ENCODE data around the gene NLRP3.
"Not testable (repeated sequence)": the region's sequence is repeated elsewhere in the genome, so short reads cannot be mapped to it uniquely, and the experiment has no call there.

NLRP3 gene

GRCh38 chr1:247390996-247391395 is 25.0 kb upstream of the NLRP3 start:
- no peak for DNase-seq (ENCODE audit: low read depth, low spot score)

- DNase-seq (ENCODE audit: low read depth, low spot score): no peak
These were observed 23.9 kb upstream of the NLRP3 start for GRCh38 chr1:247392088-247392487.

GRCh38 chr1:247395075-247395474 is 20.9 kb upstream of the NLRP3 start:
- not testable (repeated sequence) for DNase-seq (ENCODE audit: low read depth, low spot score)

GRCh38 chr1:247400685-247401084 is 15.3 kb upstream of the NLRP3 start:
- DNase-seq (ENCODE audit: low read depth, low spot score): no peak

GRCh38 chr1:247401310-247402119 is 14.5 kb upstream of the NLRP3 start:
- no peak for DNase-seq (ENCODE audit: low read depth, low spot score)

- DNase-seq (ENCODE audit: low read depth, low spot score): no peak
These were observed 13.8 kb upstream of the NLRP3 start for GRCh38 chr1:247402120-247402675.

GRCh38 chr1:247406014-247406656 is 9.8 kb upstream of the NLRP3 start:
- no peak for DNase-seq (ENCODE audit: low read depth, low spot score)

- DNase-seq (ENCODE audit: low read depth, low spot score): no peak
These were observed 8.8 kb upstream of the NLRP3 start for GRCh38 chr1:247407180-247407616.

GRCh38 chr1:247408100-247408499 is 7.9 kb upstream of the NLRP3 start:
- no peak for DNase-seq (ENCODE audit: low read depth, low spot score)

- no peak for DNase-seq (ENCODE audit: low read depth, low spot score)
These were observed 6.0 kb upstream of the NLRP3 start for GRCh38 chr1:247409869-247410544.

- DNase-seq (ENCODE audit: low read depth, low spot score): no peak
These were observed 4.2 kb upstream of the NLRP3 start for GRCh38 chr1:247411621-247412327.

- no peak for DNase-seq (ENCODE audit: low read depth, low spot score)
These were observed 1.9 kb downstream of the NLRP3 start for GRCh38 chr1:247417831-247418230.

- no peak for DNase-seq (ENCODE audit: low read depth, low spot score)
These were observed 3.4 kb downstream of the NLRP3 start for GRCh38 chr1:247419336-247419735.

- DNase-seq (ENCODE audit: low read depth, low spot score): no peak
These were observed 5.1 kb downstream of the NLRP3 start for GRCh38 chr1:247421074-247421473.

GRCh38 chr1:247429496-247429895 is 13.5 kb downstream of the NLRP3 start:
- no peak for DNase-seq (ENCODE audit: low read depth, low spot score)

- no peak for DNase-seq (ENCODE audit: low read depth, low spot score)
These were observed 14.5 kb downstream of the NLRP3 start for GRCh38 chr1:247430434-247430833.

GRCh38 chr1:247431643-247432042 is 15.7 kb downstream of the NLRP3 start:
- DNase-seq (ENCODE audit: low read depth, low spot score): no peak

GRCh38 chr1:247434005-247434404 is 18.0 kb downstream of the NLRP3 start:
- DNase-seq (ENCODE audit: low read depth, low spot score): no peak

GRCh38 chr1:247435030-247435758 is 19.2 kb downstream of the NLRP3 start:
- DNase-seq (ENCODE audit: low read depth, low spot score): no peak

- no peak for DNase-seq (ENCODE audit: low read depth, low spot score)
These were observed 19.8 kb downstream of the NLRP3 start for GRCh38 chr1:247435759-247436147.
